ENCODE results near the gene DNAH11. TPM values are rescaled to one million over a fixed set of nuclear protein-coding genes. Genes with fewer than 3 reads are reported as not detected.

The DNAH11 gene
- total and polyA plus RNA-seq, 8 donors, result 0.46 to 3.8 (median 1.1) TPM

- intact Hi-C loops (cut with DNase I), result no loop called here
- Histone ChIP-seq H3K36me3 (no peaks in the 10 kb centered on the region), H3K4me3 (no peak overlapping the region), H3K4me1 (peaks cover 0 to 3% (median 0%) of the 10 kb centered on the region in 3 donors), H3K9me3 (no peaks in the 10 kb centered on the region), H3K27ac (no peak overlapping the region), H3K27me3 (no peaks in the 10 kb centered on the region)
- no peak for TF ChIP-seq CTCF (IDR thresholded peaks at IDR 0.05)
- FAIRE-seq (no peak), ATAC-seq (no peak), DNase-seq (no peak)
- 87 to 90% methylated on average over 6 of the region's 6 CpGs for WGBS, 2 donors
Observed at GRCh38 chr7:21585070-21585724, 42.4 kb downstream of the DNAH11 start.

GRCh38 chr7:21587139-21587784 is 44.4 kb downstream of the DNAH11 start:
- 72 to 77% methylated on average over 4 of the region's 4 CpGs for WGBS, 2 donors
- no peak overlapping the region for H3K4me3 ChIP-seq
- FAIRE-seq (no peak), ATAC-seq (no peak), DNase-seq (no peak)
- no peaks in the 10 kb centered on the region for H3K4me1 ChIP-seq
- no peaks in the 10 kb centered on the region for H3K9me3 ChIP-seq
- intact Hi-C loops (cut with DNase I), result no loop called here
- no peak for TF ChIP-seq CTCF (IDR thresholded peaks at IDR 0.05)
- H3K27me3 ChIP-seq, result no peaks in the 10 kb centered on the region
- no peak overlapping the region for H3K27ac ChIP-seq
- no peaks in the 10 kb centered on the region for H3K36me3 ChIP-seq

GRCh38 chr7:21596801-21597200 is 54.0 kb downstream of the DNAH11 start:
- no peak for TF ChIP-seq CTCF (IDR thresholded peaks at IDR 0.05)
- H3K9me3 ChIP-seq, result no peaks in the 10 kb centered on the region
- no peaks in the 10 kb centered on the region for H3K36me3 ChIP-seq
- no peak overlapping the region for H3K4me3 ChIP-seq
- DNase-seq (no peak), FAIRE-seq (no peak), ATAC-seq (no peak)
- whole genome bisulfite sequencing, 2 donors, result 75 to 83% methylated on average over 4 of the region's 4 CpGs
- intact Hi-C loops (cut with DNase I), result no loop called here
- no peaks in the 10 kb centered on the region for H3K27me3 ChIP-seq
- no peaks in the 10 kb centered on the region for H3K4me1 ChIP-seq
- no peak overlapping the region for H3K27ac ChIP-seq

DNA sequence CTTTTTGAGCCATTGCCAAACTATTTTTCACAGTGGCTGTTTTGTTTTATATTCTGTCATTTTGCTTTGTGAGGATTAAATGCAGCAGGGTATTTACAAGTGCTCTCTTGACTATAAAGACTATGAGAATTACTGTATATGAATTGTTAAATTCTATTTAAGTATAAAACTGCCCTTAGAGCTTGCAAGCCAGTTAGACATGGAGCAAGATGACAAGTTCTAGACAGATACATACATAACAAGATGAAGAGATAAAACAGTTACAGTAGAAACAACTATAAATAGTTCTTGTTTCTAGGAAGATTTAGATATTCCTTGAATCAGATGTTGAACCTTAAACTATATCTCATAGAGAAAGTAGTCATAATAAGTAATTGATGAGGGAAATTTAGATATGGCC is 60.6 kb downstream of the DNAH11 start:
- no peak overlapping the region for H3K4me3 ChIP-seq
- H3K27ac ChIP-seq, result no peak overlapping the region
- no peaks in the 10 kb centered on the region for H3K4me1 ChIP-seq
- TF ChIP-seq CTCF (IDR thresholded peaks at IDR 0.05), result no peak
- FAIRE-seq, result no peak
- no peaks in the 10 kb centered on the region for H3K36me3 ChIP-seq
- no peaks in the 10 kb centered on the region for H3K9me3 ChIP-seq
- H3K27me3 ChIP-seq, result no peaks in the 10 kb centered on the region
- ATAC-seq, result no peak
- intact Hi-C loops (cut with DNase I), result no loop called here
- no peak for DNase-seq

Data from pancreas (tissue), 10 donors.